Activated CD4-positive, alpha-beta T cell treated with anti-CD3 and anti-CD28 coated beads, Interleukin-2, amount 10 ng/mL, durations not matched to agents 24 days and 14 days (primary cell): ENCODE measurements around the gene MBD2. TPM values are rescaled to one million over a fixed set of nuclear protein-coding genes. Genes with fewer than 3 reads are reported as not detected.
"Not testable (repeated sequence)": the region's sequence is repeated elsewhere in the genome, so short reads cannot be mapped to it uniquely, and the experiment has no call there.

Source experiments
- DNase-seq: peaks from one replicate; pipeline ENCODE4 v3.0.0; 2022
- H3K27ac Mint-ChIP-seq: one replicate; pipeline ENCODE4 v1.8.0; 2022; ENCODE audit warnings: mild to moderate bottlenecking, mixed read lengths
- H3K27me3 Mint-ChIP-seq: one replicate; pipeline ENCODE4 v1.8.0; 2022; ENCODE audit warnings: mixed read lengths
- H3K36me3 Mint-ChIP-seq: one replicate; pipeline ENCODE4 v1.8.0; 2022; ENCODE audit warnings: low read depth, mild to moderate bottlenecking, mixed read lengths
- H3K4me1 Mint-ChIP-seq: one replicate; pipeline ENCODE4 v1.8.0; 2021; ENCODE audit warnings: mixed read lengths
- H3K4me3 Mint-ChIP-seq: one replicate; pipeline ENCODE4 v1.8.0; 2022; ENCODE audit warnings: mild to moderate bottlenecking, moderate library complexity, mixed read lengths
- H3K9me3 Mint-ChIP-seq: one replicate; pipeline ENCODE4 v1.8.0; 2021; ENCODE audit warnings: mixed read lengths
- intact Hi-C: fragments of 100-400 bp; cut with micrococcal nuclease; formaldehyde crosslinking; loops from one replicate; pipeline ENCODE4 v1.15.1; 2023
- total RNA-seq: library from RNA; stranded (reverse); gene quantifications from 2 replicates; pipeline ENCODE4 v1.2.3, GENCODE V29; 2022

The MBD2 gene
- total RNA-seq, 1 donor from 2014 or later: 200 TPM

- no peaks in the 10 kb centered on the region for H3K9me3 Mint-ChIP-seq
- H3K27ac Mint-ChIP-seq: no peak overlapping the region
- peaks cover 12% of the 10 kb centered on the region for H3K4me1 Mint-ChIP-seq
- intact Hi-C loops: loop anchor here (10.0 kb wide), 1 partner anchor 716 kb away; no protein-coding TSS in a partner anchor
- H3K4me3 Mint-ChIP-seq: no peak overlapping the region
- H3K27me3 Mint-ChIP-seq: no peaks in the 10 kb centered on the region
- DNase-seq: no peak
- peaks cover 4% of the 10 kb centered on the region for H3K36me3 Mint-ChIP-seq
Observed at GRCh38 chr18:54228364-54228763, 3.9 kb upstream of the MBD2 start.

DNA sequence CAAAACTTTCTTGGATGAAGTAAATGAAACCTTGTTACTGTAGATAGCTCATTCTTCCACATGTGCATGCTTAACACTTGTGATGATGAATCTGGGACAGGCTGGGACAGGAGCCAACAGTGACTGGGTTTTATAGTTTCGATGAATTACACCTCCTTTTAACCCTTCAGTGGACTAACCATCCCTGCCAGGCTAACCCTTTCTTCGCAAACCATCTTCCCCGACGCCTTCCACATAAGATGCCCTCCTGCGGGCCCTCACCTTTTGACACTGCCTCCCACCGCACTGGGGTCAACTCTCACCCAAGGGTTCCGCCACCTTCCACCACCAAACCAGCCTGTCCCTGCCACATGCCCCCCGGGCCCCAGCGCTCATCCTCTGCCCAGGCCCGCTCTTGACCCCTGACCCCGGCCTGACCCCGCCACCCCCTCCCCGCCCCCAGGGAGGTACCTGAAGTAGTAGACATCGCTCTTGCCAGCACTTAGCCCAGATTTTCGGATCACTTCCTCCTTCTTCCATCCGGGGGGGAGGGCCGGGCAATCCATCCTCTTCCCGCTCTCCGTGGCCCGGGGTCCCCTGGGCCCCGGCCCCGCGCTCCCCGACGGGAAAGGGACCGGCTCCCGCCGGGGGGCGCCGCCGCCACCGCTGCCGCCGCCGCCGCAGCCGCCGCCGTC, 764 bp downstream of the MBD2 start:
- Mint-ChIP-seq H3K4me3 (peak overlapping the region; percentile 92), H3K27ac (peak overlapping the region; percentile 94), H3K36me3 (peaks cover 28% of the 10 kb centered on the region), H3K4me1 (peaks cover 37% of the 10 kb centered on the region), H3K27me3 (no peaks in the 10 kb centered on the region), H3K9me3 (no peaks in the 10 kb centered on the region)
- DNase-seq: peak; percentile 76
- intact Hi-C loops: loop anchor here (1.0 to 10.0 kb wide), 10 partner anchors 13 to 721 kb away; partner anchors contain the start of genes C18orf54, POLI and STARD6

GRCh38 chr18:54222922-54223567, 1.4 kb downstream of the MBD2 start:
- peaks cover 28% of the 10 kb centered on the region for H3K36me3 Mint-ChIP-seq
- peak overlapping the region; percentile 92 for H3K4me3 Mint-ChIP-seq
- H3K9me3 Mint-ChIP-seq: no peaks in the 10 kb centered on the region
- intact Hi-C loops: loop anchor here (1.0 to 10.0 kb wide), 6 partner anchors 13 to 722 kb away; no protein-coding TSS in a partner anchor
- H3K4me1 Mint-ChIP-seq: peaks cover 39% of the 10 kb centered on the region
- peak overlapping the region; percentile 94 for H3K27ac Mint-ChIP-seq
- no peaks in the 10 kb centered on the region for H3K27me3 Mint-ChIP-seq
- DNase-seq: peak; percentile 82

- Mint-ChIP-seq H3K9me3 (no peaks in the 10 kb centered on the region), H3K4me1 (peaks cover 44% of the 10 kb centered on the region), H3K27me3 (no peaks in the 10 kb centered on the region), H3K27ac (no peak overlapping the region), H3K36me3 (peaks cover 29% of the 10 kb centered on the region), H3K4me3 (peak overlapping the region; percentile 3)
- intact Hi-C loops: loop anchor here (10.0 kb wide), 1 partner anchor 724 kb away; no protein-coding TSS in a partner anchor
- DNase-seq: no peak
Observed at GRCh38 chr18:54220406-54220805, 4.1 kb downstream of the MBD2 start.

DNA sequence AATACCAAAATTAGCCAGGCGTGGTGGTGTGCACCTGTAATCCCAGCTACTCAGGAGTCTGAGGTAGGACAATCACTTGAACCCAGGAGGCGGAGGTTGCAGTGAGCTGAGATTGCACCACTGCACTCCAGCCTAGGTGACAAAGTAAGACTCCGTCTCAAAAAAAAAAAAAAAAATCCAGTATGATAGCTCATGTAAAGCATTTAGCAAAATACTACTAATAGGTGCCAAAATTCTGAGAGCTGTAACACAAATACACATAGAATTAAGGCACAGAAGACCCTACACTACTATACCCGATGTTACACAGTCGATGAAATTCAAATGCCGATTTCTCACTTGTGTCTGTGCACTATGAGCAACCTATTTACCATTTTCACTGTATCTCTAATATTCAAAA, 5.7 kb downstream of the MBD2 start:
- Mint-ChIP-seq H3K4me1 (peaks cover 45% of the 10 kb centered on the region), H3K36me3 (peaks cover 33% of the 10 kb centered on the region)
- H3K4me3 Mint-ChIP-seq, H3K27me3 Mint-ChIP-seq, intact Hi-C loops, H3K9me3 Mint-ChIP-seq, DNase-seq, H3K27ac Mint-ChIP-seq: not testable (repeated sequence)

GRCh38 chr18:54218299-54218698, 6.2 kb downstream of the MBD2 start:
- Mint-ChIP-seq H3K4me1 (peaks cover 46% of the 10 kb centered on the region), H3K9me3 (no peaks in the 10 kb centered on the region), H3K36me3 (peaks cover 30% of the 10 kb centered on the region), H3K4me3 (no peak overlapping the region), H3K27ac (no peak overlapping the region), H3K27me3 (no peaks in the 10 kb centered on the region)
- intact Hi-C loops: no loop called here
- DNase-seq: no peak

- H3K4me1 Mint-ChIP-seq: peaks cover 43% of the 10 kb centered on the region
- no peak overlapping the region for H3K4me3 Mint-ChIP-seq
- no peaks in the 10 kb centered on the region for H3K9me3 Mint-ChIP-seq
- H3K27ac Mint-ChIP-seq: no peak overlapping the region
- intact Hi-C loops: no loop called here
- no peaks in the 10 kb centered on the region for H3K27me3 Mint-ChIP-seq
- peaks cover 30% of the 10 kb centered on the region for H3K36me3 Mint-ChIP-seq
- DNase-seq: no peak
Observed at GRCh38 chr18:54217624-54218023, 6.8 kb downstream of the MBD2 start.

DNA sequence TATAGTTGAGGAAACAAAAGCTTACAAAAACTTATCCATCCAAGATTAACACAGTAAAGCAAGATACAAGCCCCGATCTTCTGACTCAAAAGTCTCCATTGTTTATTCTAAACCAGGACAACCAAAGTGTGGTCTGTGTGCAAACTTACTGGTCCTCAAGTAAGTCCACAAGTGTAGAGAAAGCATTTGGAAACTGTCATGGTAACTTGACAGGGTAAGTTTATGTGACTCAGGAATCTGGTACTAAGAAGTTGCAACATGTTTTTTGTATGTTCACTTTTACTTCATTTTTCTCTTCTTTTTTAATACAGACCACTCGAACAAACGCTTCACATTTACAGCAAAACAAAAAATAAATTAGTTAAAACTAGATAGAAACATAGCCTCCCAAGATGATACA, 9.4 kb downstream of the MBD2 start:
- peak overlapping the region; percentile 58 for H3K27ac Mint-ChIP-seq
- DNase-seq: no peak

DNA sequence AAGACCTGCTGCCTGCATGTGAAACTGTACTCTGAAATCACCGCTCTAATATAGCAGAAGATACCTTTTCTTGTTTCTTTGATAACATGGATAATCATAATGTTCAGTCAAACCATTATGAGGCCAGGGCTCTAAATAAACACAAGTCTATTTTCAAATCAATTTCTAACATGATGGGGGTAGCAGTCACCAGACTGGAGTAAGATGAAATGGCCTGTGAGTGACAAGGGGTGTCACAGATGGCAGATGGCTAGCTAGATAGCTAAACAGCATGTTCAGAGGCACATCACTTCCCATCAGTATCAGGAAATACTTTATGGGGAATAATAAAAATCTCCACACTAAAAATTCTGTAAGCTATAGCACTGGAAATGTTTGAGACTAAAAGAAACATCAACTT, 14.0 kb downstream of the MBD2 start:
- peaks cover 17% of the 10 kb centered on the region for H3K36me3 Mint-ChIP-seq
- DNase-seq: no peak
- H3K4me3 Mint-ChIP-seq: no peak overlapping the region
- intact Hi-C loops: loop anchor here (1.0 kb wide), 7 partner anchors 13 to 75 kb away; partner anchors contain the start of gene POLI
- H3K27ac Mint-ChIP-seq: peak overlapping the region; percentile 45
- no peaks in the 10 kb centered on the region for H3K27me3 Mint-ChIP-seq
- peaks cover 54% of the 10 kb centered on the region for H3K4me1 Mint-ChIP-seq
- no peaks in the 10 kb centered on the region for H3K9me3 Mint-ChIP-seq

More for the DNA sequence above, 9.4 kb downstream of the MBD2 start:
- Mint-ChIP-seq H3K36me3 (peaks cover 22% of the 10 kb centered on the region), H3K9me3 (no peaks in the 10 kb centered on the region), H3K27me3 (no peaks in the 10 kb centered on the region), H3K4me3 (no peak overlapping the region), H3K4me1 (peaks cover 45% of the 10 kb centered on the region)
- intact Hi-C loops: no loop called here

- peak overlapping the region; percentile 49 for H3K4me3 Mint-ChIP-seq
- no peaks in the 10 kb centered on the region for H3K9me3 Mint-ChIP-seq
- peaks cover 14% of the 10 kb centered on the region for H3K36me3 Mint-ChIP-seq
- no peak for DNase-seq
- H3K27ac Mint-ChIP-seq: peak overlapping the region; percentile 79
- no peaks in the 10 kb centered on the region for H3K27me3 Mint-ChIP-seq
- peaks cover 50% of the 10 kb centered on the region for H3K4me1 Mint-ChIP-seq
- intact Hi-C loops: loop anchor here (1.0 kb wide), 7 partner anchors 14 to 76 kb away; partner anchors contain the start of gene POLI
Observed at GRCh38 chr18:54209471-54210180, 14.8 kb downstream of the MBD2 start.

DNA sequence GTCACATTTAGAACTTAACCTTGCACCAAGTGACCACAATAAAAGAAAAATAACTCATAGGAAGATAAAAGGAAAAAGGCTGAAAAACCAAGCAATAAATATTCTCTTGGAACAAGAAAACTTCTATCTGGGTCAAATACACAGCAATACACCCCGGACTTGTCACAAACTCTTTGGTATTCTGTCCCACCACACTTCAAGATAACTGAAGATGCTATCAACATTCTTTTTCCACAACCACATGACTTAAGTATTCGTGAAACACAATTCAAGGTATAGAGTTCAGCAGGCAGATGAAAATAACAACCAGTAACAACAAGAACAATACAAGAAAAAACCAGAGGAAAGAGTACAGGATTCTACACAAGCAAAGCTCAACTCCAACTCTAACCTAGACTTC, 18.0 kb downstream of the MBD2 start:
- no peaks in the 10 kb centered on the region for H3K9me3 Mint-ChIP-seq
- H3K36me3 Mint-ChIP-seq: peaks cover 33% of the 10 kb centered on the region
- DNase-seq: no peak
- no peaks in the 10 kb centered on the region for H3K27me3 Mint-ChIP-seq
- H3K27ac Mint-ChIP-seq: peak overlapping the region; percentile 74
- peak overlapping the region; percentile 22 for H3K4me3 Mint-ChIP-seq
- peaks cover 42% of the 10 kb centered on the region for H3K4me1 Mint-ChIP-seq
- intact Hi-C loops: loop anchor here (1.0 kb wide), 1 partner anchor 24 kb away; no protein-coding TSS in a partner anchor

GRCh38 chr18:54205959-54206358, 18.5 kb downstream of the MBD2 start:
- DNase-seq: no peak
- no peak overlapping the region for H3K4me3 Mint-ChIP-seq
- peaks cover 35% of the 10 kb centered on the region for H3K36me3 Mint-ChIP-seq
- no peaks in the 10 kb centered on the region for H3K9me3 Mint-ChIP-seq
- H3K27ac Mint-ChIP-seq: no peak overlapping the region
- no peaks in the 10 kb centered on the region for H3K27me3 Mint-ChIP-seq
- H3K4me1 Mint-ChIP-seq: peaks cover 40% of the 10 kb centered on the region
- intact Hi-C loops: loop anchor here (1.0 kb wide), 1 partner anchor 24 kb away; no protein-coding TSS in a partner anchor

GRCh38 chr18:54205448-54205847, 19.0 kb downstream of the MBD2 start:
- H3K4me3 Mint-ChIP-seq, H3K27ac Mint-ChIP-seq, DNase-seq, intact Hi-C loops, H3K27me3 Mint-ChIP-seq, H3K9me3 Mint-ChIP-seq: not testable (repeated sequence)
- peaks cover 36% of the 10 kb centered on the region for H3K36me3 Mint-ChIP-seq
- peaks cover 39% of the 10 kb centered on the region for H3K4me1 Mint-ChIP-seq
